ENCODE results near the gene SLC6A18. TPM values are rescaled to one million over a fixed set of nuclear protein-coding genes. Genes with fewer than 3 reads are reported as not detected.

Gene SLC6A18, protein sequence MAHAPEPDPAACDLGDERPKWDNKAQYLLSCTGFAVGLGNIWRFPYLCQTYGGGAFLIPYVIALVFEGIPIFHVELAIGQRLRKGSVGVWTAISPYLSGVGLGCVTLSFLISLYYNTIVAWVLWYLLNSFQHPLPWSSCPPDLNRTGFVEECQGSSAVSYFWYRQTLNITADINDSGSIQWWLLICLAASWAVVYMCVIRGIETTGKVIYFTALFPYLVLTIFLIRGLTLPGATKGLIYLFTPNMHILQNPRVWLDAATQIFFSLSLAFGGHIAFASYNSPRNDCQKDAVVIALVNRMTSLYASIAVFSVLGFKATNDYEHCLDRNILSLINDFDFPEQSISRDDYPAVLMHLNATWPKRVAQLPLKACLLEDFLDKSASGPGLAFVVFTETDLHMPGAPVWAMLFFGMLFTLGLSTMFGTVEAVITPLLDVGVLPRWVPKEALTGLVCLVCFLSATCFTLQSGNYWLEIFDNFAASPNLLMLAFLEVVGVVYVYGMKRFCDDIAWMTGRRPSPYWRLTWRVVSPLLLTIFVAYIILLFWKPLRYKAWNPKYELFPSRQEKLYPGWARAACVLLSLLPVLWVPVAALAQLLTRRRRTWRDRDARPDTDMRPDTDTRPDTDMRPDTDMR
- polyA plus RNA-seq (ENCODE audit: insufficient read length in 10 of 10) = not detected
- long read RNA-seq, donor 1 = 0 reads
- long read RNA-seq, donor 2 = 0 reads
- long read RNA-seq, donor 3 = 0 reads
- long read RNA-seq, donor 4 = 0 reads
- long read RNA-seq, donor 5 = 0 reads
- long read RNA-seq, donor 6 = 0 reads
- long read RNA-seq, donor 7 = 0 reads
- long read RNA-seq, donor 8 = 0 reads
- long read RNA-seq, donor 9 = 0 reads

DNA sequence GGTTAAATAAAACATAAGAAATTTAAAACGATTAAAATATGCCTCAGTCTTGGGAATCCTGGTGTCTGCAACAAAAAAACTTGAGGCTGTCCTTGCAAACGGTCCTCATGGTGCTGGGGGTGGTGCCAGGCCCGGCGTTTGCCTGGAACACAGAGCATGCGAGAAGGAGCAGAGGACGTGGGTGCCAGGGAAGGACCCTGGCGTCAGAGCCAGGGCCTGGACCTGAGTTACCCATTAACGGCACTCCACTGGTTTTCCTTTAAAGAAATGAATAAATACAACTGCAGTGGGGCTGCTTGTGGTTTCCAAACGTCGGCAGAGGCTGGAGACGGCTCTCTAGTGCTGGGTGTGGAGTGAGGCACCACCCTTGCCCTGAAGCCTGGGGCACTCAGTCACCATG is at the start of gene SLC6A18:
SLC6A18 (plus strand) TSS at position 301 of the 400 bp plus-strand sequence; CDS start at position 398, 97 bp downstream.
- DNase-seq = no peak

DNA sequence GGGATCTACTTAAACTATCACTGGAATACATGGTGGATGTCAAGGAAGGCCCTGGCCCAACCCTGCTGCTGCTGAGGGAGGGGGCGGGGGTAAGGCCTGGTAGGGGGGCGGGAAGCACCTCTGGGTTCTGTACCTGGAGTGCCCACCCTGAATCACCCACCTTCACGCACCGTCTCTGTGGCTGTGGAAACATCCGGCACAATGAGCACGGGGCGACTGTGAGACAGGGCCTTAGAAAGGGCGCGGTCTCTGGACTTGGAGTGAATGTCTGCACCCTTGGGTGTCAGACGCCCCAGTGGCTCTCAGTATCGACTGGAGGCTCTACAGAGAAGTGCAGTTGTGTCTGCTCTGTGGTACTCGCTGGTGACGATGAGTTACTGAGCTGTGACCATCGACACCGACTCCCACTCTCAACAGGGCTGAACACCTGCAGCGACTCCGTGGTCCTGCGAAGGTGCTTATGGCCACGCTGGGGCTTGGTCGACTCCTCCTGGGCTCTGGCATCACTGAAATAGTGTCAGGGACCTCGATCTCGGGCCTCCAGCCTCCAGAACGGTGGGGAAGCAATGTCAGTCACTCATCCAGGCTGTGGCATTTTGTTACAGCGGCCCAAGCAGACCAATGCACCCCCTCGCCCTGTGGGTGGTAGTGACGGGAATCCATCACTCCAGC is 49.2 kb upstream of the SLC6A18 start:
- no peak for DNase-seq

DNA sequence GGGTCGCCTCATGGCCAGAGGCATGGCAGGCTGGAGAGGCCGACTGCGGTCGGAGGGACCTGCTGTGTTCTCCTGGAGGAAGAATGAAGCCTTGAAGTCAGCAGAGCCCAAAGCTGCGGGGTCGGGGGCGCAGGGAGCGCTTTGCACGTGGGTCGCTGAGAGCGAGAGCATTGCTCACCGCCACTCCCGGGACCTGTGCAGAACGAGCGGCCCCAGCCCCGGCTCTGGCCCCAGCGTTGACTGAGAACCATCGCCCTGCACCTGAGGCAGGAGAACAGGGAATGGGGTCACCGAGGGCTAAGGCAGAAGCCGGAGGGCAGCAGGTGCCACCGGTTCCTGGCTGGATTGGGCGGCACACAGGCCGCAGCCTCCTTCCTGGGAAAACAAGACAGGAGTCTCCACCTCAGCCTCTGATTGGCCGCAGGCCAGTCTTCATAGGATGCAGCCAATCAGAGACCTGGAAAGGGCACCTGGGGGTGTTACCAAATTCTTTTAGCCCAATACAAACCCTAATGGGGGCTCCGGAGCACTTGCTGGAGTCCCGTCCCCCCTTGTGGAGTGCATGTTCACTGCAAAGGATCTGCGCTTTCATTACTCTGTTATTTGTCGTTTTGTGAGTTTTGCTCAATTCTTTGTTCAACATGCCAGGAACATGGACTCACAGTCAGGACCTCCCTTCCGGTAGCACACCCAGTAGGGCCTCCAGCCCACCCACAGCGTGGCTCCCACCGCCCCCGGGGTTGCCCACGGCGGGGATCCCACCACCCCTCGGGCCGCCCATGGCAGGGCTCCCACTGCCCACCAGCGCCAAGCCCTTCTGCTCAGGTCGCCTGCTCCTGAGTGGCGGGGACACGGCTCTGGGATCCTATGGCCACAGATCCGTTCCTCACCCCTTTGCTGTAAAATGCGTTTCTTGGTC is 48.4 kb upstream of the SLC6A18 start:
- DNase-seq = no peak

DNA sequence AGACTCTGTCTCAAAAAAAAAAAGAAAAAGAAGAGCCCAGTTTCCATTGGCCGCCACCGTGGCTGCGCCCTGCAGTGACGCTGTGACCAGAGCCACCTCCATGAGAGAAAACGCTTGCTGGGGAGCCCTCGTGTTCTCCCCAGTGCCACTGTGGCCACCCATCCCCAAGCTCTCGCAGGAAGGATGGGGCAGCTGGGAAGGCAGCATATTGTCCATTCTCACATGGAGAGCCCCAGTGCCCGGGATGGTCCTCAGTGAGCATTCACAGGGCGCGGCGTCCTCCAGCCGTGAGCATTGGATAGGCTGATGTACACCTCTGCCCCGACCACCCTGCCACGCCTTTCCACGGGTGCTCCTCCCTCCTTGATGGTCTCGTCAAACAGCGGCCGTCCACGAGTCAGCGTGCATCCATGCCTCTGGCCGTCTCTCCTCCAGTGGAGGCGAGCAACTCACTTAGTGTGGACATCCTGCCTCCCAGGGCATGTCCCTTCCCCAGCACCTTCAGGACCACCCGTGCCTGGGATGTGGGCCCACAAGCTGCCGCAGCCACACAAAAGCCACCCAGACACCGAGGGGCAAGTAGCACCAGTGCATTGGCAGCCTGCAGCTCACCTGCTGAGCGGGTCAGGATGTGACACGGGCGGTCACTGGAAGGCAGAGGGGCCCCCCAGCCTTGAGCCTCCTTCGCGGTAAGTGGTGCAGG is 47.2 kb upstream of the SLC6A18 start:
- DNase-seq = no peak

DNA sequence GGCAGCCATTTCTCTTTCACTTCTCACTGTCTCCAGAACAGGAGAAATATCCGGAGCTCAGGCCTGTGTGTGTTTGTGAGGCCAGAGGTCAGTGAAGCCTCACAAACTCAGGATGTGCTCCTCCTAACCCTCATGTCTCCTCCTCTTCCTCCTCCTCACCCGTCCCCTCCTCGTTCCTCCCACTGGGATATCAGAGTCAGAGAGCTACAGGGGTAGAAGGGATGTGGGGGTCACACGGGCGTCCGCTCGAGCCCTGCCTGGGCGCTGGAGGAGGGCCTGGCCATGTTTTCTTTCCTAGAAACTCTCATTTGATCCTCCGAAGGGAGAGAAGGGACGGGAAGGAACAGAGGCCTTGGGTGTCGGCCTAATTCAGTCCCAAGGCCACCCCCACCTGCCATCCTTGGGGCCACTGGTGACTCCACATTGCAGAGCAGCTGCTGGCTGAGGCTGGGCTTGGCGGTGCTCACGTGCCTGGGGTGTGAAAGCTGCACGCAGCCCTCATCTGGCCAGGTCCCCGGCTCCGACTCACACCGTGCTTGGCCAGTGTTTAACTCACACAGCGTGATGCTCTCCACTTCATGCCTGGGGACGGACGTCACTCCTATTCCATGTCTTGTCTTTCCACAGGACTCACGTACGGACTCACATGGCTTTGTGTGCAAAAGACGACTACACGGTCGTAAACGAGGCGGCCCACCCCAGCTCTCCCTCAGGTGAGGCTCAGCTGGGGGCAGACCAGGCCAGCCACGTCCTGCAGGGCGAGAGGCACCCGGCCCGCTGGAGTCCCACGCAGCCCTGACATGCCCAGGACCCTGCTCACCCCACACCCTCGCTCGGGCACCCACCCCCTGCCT is 46.4 kb upstream of the SLC6A18 start:
- no peak for DNase-seq

DNA sequence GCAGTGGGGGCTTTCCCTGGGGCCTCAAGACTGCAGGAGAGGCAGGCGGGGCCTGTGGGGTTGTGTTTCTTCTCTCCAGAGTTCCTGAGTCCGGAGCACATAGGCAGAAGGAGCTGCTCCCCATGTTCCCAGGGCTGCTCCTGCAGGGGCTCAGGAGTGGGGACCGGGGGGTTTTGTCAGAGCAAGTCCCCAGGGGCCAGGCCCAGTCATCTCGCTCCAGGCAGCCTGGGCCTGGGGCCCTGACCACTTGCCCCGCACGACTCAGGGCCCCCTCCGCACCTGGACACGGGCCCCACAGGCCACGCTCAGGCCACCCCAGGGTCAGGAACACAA is 45.8 kb upstream of the SLC6A18 start:
- DNase-seq = no peak

DNA sequence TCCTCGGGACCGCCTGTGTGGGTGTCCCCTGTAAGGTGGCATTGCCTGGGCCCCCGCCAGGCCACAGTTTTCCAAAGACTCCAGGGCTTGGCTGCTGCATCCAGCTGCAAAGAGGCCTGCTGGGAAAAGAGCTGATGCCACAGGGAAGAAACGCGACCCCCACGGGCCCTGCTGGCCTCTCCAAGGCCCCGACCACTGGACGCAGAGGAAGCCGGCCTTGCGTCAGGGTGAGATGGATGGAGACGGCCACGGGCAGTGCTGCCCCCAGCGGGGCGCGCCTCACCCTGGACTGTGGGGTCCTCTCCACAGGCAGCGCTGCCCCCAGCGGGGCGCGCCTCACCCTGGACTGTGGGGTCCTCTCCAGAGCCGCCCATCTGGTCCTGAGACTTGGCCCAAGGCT is 45.1 kb upstream of the SLC6A18 start:
- no peak for DNase-seq

DNA sequence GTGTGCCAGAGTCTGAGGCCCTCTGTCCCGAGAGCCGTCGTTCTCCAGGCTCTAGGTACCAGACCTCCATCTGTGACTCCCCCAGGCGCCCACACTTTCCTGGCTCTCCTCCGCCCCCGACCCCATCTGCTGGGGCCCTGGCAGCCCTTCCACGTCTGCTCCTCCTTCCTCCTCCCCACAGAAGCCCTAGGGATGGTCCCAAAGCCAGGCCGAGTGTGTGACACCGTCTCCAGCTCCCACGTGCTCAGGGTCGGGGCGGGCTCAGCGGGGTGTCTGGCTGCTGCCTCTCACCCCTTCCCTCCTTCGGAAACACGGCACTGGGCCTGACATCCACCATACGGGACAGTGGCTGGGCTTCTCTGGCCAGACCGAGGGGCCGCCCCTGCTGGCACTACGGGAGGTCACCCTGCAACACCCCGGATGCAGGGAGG is 44.3 kb upstream of the SLC6A18 start:
- no peak for DNase-seq

DNA sequence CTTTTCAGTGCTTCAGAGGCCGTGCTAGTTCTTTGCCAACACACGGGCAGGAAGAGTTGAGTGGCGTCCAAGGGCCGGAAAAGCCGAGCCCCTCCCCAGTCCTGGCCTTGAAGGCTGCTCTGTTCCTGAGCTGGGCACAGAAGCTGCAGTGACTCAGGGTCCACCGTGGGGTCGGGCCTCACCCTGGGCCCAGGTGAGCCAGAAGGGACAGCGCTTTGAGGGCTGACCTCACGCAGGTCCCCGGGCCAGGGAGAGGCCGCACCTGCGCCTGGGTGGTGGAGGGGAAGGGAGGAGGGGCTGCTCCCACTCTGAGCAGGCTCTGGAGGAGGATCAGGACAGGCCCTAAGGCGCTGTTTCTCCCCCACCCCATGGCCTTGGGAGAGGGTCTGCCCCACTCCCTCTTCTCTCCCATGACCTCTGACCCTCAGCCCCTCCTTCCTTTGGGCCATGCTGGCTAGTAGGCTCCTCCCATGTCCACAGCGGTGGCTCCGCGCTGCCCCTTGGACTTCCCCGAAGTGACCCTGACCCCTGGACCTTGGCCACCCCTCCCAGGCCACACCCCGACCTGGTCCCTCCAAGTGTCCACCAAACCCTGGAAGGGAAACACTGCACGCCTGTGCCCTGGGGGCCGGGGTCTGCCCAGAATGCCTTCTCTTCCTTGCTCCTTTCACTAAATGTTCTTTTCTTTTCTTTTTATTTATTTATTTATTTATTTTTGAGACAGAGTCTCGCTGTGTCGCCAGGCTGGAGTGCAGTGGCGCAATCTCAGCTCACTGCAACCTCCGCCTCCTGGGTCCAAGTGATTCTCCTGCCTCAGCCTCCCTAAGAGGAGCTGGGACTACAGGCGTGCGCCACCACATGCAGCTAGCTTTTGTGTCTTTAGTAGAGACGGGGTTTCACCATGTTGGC is 43.5 kb upstream of the SLC6A18 start:
- no peak for DNase-seq

DNA sequence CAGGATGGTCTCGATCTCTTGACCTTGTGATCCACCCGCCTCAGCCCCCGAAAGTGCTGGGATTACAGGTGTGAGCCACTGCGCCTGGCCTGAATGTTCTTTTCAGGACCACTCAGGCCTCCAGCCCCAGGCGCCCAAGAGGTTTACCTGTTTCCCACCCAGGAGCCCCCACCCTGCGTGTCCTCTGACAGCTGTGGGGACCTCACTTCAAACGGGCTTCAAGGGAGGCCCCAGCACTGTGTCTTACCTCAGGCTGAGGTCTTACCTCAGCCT is 42.9 kb upstream of the SLC6A18 start:
- no peak for DNase-seq

DNA sequence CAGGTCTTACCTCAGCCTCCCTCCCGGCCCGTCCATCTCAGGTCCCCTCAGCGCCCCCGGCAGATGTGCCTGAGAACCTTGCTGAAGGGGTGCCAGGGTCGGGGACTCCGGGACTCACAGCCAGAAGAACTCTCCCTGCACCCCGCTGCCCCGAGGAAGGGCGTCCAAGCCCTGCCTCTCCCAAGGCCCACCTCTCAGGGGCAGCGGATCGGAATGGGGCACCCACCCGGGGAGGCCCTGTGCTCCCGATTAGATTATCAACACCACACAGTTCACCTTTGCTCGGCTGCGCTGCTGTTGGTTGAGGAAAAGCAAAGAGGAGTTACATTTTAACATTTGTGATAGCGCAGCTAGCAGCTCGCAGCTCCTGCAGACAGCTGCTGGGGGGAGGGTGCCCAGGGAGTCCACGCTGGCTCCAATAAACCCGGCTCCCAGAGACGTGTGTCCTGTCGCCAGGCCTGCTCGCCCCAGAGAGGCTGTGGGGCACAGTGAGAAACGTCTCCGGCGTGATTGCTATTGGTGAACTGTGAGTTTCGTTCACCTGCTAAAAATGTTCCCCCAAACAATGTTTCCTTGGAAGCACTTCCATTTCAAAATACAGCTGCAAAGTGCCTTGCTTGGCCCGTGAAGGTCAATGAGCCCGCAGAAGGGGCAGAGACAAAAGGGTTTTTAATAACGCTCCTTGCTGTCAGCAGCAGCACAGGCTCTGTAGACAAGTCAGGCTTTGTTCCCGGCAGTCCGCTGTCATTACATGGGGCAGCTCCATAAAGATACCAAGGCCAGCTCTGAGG is 42.4 kb upstream of the SLC6A18 start:
- no peak for DNase-seq

DNA sequence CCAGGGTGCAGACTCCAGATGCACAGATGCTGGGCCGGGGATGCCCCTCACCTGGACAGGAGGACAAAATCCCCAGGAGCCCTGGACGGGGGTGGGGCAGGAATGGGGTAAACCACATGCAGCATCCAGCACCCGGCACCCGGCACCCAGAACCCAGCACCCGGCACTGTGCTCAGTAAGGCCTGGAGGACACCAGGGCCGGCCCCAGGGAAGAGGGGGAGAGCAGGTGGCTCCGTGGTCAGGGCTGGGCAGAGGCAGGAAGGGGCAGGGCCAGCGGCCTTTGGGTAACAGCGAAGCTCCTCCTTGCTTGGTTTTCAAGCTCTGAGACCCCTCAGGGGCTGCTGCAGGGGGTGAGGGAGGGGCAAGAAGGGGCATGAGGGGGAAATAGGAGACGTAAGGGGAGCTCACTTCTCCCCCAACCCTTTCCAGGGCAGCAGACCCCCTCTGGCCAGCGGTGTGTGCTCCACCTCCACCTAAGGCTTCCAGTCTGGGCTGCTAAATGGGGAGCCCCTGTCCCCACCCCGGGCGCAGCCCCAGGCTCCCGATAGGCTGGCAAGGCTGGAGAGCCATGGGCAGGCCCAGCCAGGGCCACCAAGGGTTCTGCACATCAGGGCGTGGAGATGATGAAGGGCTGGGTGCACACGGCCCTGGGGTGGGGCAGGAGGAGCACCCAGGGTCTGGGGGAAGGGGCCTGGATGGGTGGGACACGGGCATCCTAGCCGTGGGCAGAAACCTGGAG is 41.6 kb upstream of the SLC6A18 start:
- no peak for DNase-seq

DNA sequence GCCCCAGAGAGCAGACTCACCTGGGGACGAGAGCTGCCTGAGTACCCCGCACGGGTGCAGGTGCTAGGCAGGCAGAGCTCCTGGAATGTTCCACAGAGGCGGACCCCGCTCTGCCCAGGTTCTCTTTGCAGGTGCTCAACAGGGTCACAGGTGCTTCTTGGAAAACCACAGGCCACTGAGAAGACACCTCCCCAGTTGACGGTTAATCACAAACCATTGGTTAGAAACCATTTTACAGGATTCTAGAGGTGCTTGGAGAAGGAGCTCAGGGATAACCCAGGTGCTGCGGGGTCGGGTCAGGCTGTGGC is 41.1 kb upstream of the SLC6A18 start:
- DNase-seq = no peak

DNA sequence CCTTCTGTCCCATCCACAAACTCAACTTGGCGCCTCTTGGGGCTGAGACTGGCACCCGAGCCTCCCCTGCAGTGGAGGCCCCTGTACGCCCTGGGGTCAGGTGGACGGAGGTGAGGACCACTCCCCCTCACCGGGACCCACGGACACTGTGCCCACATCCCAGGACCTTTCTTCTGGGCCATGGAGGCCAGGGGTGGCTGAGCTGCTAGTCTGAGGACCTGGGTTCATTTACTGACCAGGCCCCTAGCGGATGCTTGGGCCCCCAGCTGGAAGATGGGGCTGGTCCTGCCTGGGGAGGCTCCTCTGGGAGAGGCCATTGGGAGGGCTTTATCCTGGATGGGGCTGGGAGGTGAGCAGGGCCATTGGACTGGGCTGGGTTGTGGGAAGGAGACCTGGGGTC is 40.7 kb upstream of the SLC6A18 start:
- DNase-seq = no peak

DNA sequence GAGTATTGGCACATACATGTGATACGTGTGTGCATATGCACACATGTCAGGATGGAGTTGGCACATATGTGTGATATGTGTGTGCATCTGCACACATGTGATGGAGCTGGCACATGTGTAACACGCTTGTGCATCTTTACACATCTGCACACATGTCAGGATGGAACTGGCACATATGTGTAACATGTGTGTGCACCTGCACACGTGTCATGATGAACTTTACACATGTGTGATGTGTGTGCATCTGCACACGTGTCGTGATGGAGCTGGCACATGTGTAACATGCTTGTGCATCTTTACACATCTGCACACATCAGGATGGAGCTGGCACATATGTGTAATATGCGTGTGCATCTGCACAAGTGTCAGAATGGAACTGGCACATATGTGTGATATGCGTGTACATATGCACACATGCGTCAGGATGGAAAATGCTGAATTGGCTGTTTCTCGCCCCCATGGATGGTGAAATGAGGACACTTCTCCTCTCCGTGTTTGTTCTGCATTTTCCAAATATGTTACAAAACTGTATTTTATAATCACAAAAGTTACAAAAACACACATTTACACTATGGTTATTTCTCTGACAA is 40.0 kb upstream of the SLC6A18 start:
- no peak for DNase-seq

DNA sequence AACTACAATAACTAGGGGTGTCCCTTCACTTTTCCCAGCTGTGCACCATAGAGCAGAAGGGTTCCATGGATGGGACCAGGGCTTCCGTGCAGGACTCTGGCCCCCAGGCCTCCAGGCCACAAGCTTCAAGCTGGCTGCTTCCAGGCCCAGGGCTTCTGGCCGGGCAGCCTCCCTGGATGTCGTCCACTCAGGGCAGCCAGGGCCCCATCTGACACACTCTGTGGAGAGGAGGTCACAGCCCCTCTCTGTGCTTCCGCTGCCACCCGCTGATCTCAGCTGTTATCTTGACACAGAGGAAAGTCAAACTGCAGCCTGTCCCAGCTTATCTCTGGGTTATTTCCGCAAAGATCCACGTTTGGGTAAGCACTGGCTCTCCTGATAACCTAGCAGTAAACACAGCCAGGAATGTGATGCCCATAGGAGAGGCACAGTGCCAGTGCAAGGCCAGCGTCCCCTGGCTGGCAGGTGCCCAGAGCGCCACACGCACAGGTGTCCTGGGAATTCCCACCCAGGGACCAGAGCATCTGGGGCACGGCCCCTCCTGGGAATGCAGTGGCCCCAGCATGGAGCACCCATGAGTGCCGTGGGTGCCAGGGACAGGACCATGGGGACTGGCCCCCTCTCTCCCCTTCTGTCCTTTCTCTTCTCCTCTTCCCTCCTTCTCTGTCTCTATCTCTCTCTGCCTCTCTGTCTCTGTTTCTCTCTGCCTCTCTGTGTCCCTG is 39.4 kb upstream of the SLC6A18 start:
- DNase-seq = no peak

Data from muscle of back (tissue), 13 donors.